ENCODE results near the gene PTER. TPM values are rescaled to one million over a fixed set of nuclear protein-coding genes. Genes with fewer than 3 reads are reported as not detected.

PTER gene
- total RNA-seq, 1 donor: 5.6 TPM

GRCh38 chr10:16441173-16441840, 4.5 kb downstream of the PTER start:
- H3K4me3 ChIP-seq (ENCODE audit: low read depth, low read length): no peak overlapping the region
- TF ChIP-seq CTCF (IDR thresholded peaks at IDR 0.05; ENCODE audit: insufficient read depth, low read depth, low read length): no peak
- DNase-seq (ENCODE audit: low read depth): peak; percentile 10

- H3K4me3 ChIP-seq (ENCODE audit: low read depth, low read length): no peak overlapping the region
- no peak for DNase-seq (ENCODE audit: low read depth)
- no peak for TF ChIP-seq CTCF (IDR thresholded peaks at IDR 0.05; ENCODE audit: insufficient read depth, low read depth, low read length)
These were observed 6.1 kb downstream of the PTER start for GRCh38 chr10:16442914-16443313.

GRCh38 chr10:16445770-16446469, 9.1 kb downstream of the PTER start:
- no peak for TF ChIP-seq CTCF (IDR thresholded peaks at IDR 0.05; ENCODE audit: insufficient read depth, low read depth, low read length)
- DNase-seq (ENCODE audit: low read depth): no peak
- H3K4me3 ChIP-seq (ENCODE audit: low read depth, low read length): no peak overlapping the region

- no peak for TF ChIP-seq CTCF (IDR thresholded peaks at IDR 0.05; ENCODE audit: insufficient read depth, low read depth, low read length)
- no peak overlapping the region for H3K4me3 ChIP-seq (ENCODE audit: low read depth, low read length)
- DNase-seq (ENCODE audit: low read depth): no peak
These were observed 12.6 kb downstream of the PTER start for GRCh38 chr10:16449454-16449853.

GRCh38 chr10:16458166-16458955, 21.6 kb downstream of the PTER start:
- H3K4me3 ChIP-seq (ENCODE audit: low read depth, low read length): no peak overlapping the region
- TF ChIP-seq CTCF (IDR thresholded peaks at IDR 0.05; ENCODE audit: insufficient read depth, low read depth, low read length): no peak
- no peak for DNase-seq (ENCODE audit: low read depth)

GRCh38 chr10:16459423-16459939, 22.7 kb downstream of the PTER start:
- DNase-seq (ENCODE audit: low read depth): no peak
- no peak overlapping the region for H3K4me3 ChIP-seq (ENCODE audit: low read depth, low read length)
- no peak for TF ChIP-seq CTCF (IDR thresholded peaks at IDR 0.05; ENCODE audit: insufficient read depth, low read depth, low read length)
